ENCODE measurements around the gene KCNA3. TPM values are rescaled to one million over a fixed set of nuclear protein-coding genes. Genes with fewer than 3 reads are reported as not detected.

Gene KCNA3
- total RNA-seq, 1 experiment from 2014 or later, result not detected

GRCh38 chr1:110628323-110629105 lies 46.2 kb downstream of the KCNA3 start:
- intact Hi-C loops (cut with micrococcal nuclease; ENCODE audit: unreplicated experiment), result no loop called here
- H3K36me3 ChIP-seq (ENCODE audit: low read depth), result no peaks in the 10 kb centered on the region
- TF ChIP-seq EZH2 (IDR thresholded peaks at IDR 0.05; ENCODE audit: low read depth), result no peak
- TF ChIP-seq, protein P1, sequence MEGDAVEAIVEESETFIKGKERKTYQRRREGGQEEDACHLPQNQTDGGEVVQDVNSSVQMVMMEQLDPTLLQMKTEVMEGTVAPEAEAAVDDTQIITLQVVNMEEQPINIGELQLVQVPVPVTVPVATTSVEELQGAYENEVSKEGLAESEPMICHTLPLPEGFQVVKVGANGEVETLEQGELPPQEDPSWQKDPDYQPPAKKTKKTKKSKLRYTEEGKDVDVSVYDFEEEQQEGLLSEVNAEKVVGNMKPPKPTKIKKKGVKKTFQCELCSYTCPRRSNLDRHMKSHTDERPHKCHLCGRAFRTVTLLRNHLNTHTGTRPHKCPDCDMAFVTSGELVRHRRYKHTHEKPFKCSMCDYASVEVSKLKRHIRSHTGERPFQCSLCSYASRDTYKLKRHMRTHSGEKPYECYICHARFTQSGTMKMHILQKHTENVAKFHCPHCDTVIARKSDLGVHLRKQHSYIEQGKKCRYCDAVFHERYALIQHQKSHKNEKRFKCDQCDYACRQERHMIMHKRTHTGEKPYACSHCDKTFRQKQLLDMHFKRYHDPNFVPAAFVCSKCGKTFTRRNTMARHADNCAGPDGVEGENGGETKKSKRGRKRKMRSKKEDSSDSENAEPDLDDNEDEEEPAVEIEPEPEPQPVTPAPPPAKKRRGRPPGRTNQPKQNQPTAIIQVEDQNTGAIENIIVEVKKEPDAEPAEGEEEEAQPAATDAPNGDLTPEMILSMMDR (conservative IDR thresholded peaks at IDR 0.05), result no peak
- no peaks in the 10 kb centered on the region for H3K4me1 ChIP-seq (replicated peaks; ENCODE audit: insufficient read depth)
- ChIA-PET POLR2A (ENCODE audit: unreplicated experiment) (no interaction called here), CTCF (no interaction called here)
- no peak overlapping the region for H3K4me2 ChIP-seq
- H3K27ac ChIP-seq, result no peak overlapping the region
- H3K9me2 ChIP-seq (ENCODE audit: insufficient read depth), result no peaks in the 10 kb centered on the region
- H2AFZ ChIP-seq, result no peak overlapping the region
- no peaks in the 10 kb centered on the region for H3K79me2 ChIP-seq (ENCODE audit: low read depth)
- H3F3A ChIP-seq (ENCODE audit: insufficient read depth, low read depth), result no peaks in the 10 kb centered on the region
- no peak for DNase-seq
- no peaks in the 10 kb centered on the region for H4K20me1 ChIP-seq (ENCODE audit: insufficient read depth)
- no peaks in the 10 kb centered on the region for H3K9me3 ChIP-seq (ENCODE audit: insufficient read depth, low read depth)
- peaks cover 4% of the 10 kb centered on the region; the same call in 1 of the 2 replicates for H3K27me3 ChIP-seq (ENCODE audit: insufficient read depth, low read depth)
- BruUV-seq (replicated peaks), result no TSS peak
- no peak overlapping the region for H3K4me3 ChIP-seq

DNA sequence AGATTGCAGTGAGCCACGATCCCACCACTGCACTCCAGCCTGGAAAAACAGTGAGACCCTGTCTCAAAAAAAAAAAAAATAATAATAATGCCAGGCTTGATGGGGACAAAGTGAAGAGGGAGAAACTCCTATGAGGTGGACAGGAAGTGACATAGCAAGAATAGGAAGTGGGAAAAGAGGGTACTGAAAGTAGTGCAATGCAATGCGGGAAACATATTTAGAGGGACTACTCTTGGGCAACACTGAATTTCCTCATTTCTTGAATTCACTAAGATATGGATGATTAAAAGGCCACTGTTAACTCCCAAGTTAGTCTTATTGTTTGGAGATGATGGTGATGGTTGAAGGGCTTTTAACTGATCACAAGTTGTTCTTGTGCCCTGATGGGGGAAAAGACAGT lies 47.0 kb downstream of the KCNA3 start:
- H3K36me3 ChIP-seq (ENCODE audit: low read depth), result no peaks in the 10 kb centered on the region

GRCh38 chr1:110626889-110627288 lies 47.9 kb downstream of the KCNA3 start:
- no peaks in the 10 kb centered on the region for H3K9me3 ChIP-seq (ENCODE audit: insufficient read depth, low read depth)
- H3K9me2 ChIP-seq (ENCODE audit: insufficient read depth), result 0 out of 2 replicates have a peak, but pooled peaks cover 3% of the 10 kb centered on the region
- DNase-seq, result no peak
- H3K4me2 ChIP-seq, result no peak overlapping the region
- no peaks in the 10 kb centered on the region for H3K36me3 ChIP-seq (ENCODE audit: low read depth)
- no peak overlapping the region for H2AFZ ChIP-seq
- no peaks in the 10 kb centered on the region for H3K79me2 ChIP-seq (ENCODE audit: low read depth)
- peaks cover 19% of the 10 kb centered on the region; the same call in 1 of the 2 replicates for H3K27me3 ChIP-seq (ENCODE audit: insufficient read depth, low read depth)
- BruUV-seq (replicated peaks), result no TSS peak
- no peak overlapping the region for H3K4me3 ChIP-seq
- no peak overlapping the region for H3K27ac ChIP-seq
- TF ChIP-seq, protein P1 (conservative IDR thresholded peaks at IDR 0.05), result no peak
- TF ChIP-seq EZH2 (IDR thresholded peaks at IDR 0.05; ENCODE audit: low read depth), result no peak
- intact Hi-C loops (cut with micrococcal nuclease; ENCODE audit: unreplicated experiment), result no loop called here
- H4K20me1 ChIP-seq (ENCODE audit: insufficient read depth), result no peaks in the 10 kb centered on the region
- H3F3A ChIP-seq (ENCODE audit: insufficient read depth, low read depth), result no peaks in the 10 kb centered on the region
- ChIA-PET CTCF (no interaction called here), POLR2A (ENCODE audit: unreplicated experiment) (no interaction called here)
- H3K4me1 ChIP-seq (replicated peaks; ENCODE audit: insufficient read depth), result no peaks in the 10 kb centered on the region

More for the DNA sequence above, 47.0 kb downstream of the KCNA3 start:
- intact Hi-C loops (cut with micrococcal nuclease; ENCODE audit: unreplicated experiment), result no loop called here
- no peak overlapping the region for H3K4me3 ChIP-seq
- no peak overlapping the region for H2AFZ ChIP-seq
- H3K79me2 ChIP-seq (ENCODE audit: low read depth), result no peaks in the 10 kb centered on the region
- 0 out of 2 replicates have a peak, but pooled peaks cover 2% of the 10 kb centered on the region for H3K9me2 ChIP-seq (ENCODE audit: insufficient read depth)
- H3K27ac ChIP-seq, result no peak overlapping the region
- no peaks in the 10 kb centered on the region for H3F3A ChIP-seq (ENCODE audit: insufficient read depth, low read depth)
- TF ChIP-seq, protein P1 (conservative IDR thresholded peaks at IDR 0.05), result no peak
- TF ChIP-seq EZH2 (IDR thresholded peaks at IDR 0.05; ENCODE audit: low read depth), result no peak
- no peak overlapping the region for H3K4me2 ChIP-seq
- H3K4me1 ChIP-seq (replicated peaks; ENCODE audit: insufficient read depth), result no peaks in the 10 kb centered on the region
- POLR2A ChIA-PET (ENCODE audit: unreplicated experiment), result no interaction called here
- no peaks in the 10 kb centered on the region for H4K20me1 ChIP-seq (ENCODE audit: insufficient read depth)
- H3K9me3 ChIP-seq (ENCODE audit: insufficient read depth, low read depth), result no peaks in the 10 kb centered on the region
- no TSS peak for BruUV-seq (replicated peaks)
- DNase-seq, result no peak
- CTCF ChIA-PET, result no interaction called here
- H3K27me3 ChIP-seq (ENCODE audit: insufficient read depth, low read depth), result peaks cover 11% of the 10 kb centered on the region; the same call in 1 of the 2 replicates

Other genes with a start within 250 kb of the KCNA3 start
- not detected in 2 replicates for gene PROK1, start 223.8 kb downstream of the KCNA3 start, total RNA-seq (2021)
- gene KCNA10, start 155.8 kb downstream of the KCNA3 start, total RNA-seq (2021), result not detected in 2 replicates
- gene KCNA2, start 68.6 kb downstream of the KCNA3 start, total RNA-seq (2021), result not detected in 2 replicates
- gene CD53, start 198.2 kb upstream of the KCNA3 start, total RNA-seq (2021), result not detected in 2 replicates

All from PC-9 (cell line).